GM23338 (cell line): Measurements from ENCODE around the gene BRINP2. TPM values are rescaled to one million over a fixed set of nuclear protein-coding genes. Genes with fewer than 3 reads are reported as not detected.

Experiments used
- ATAC-seq: fragments of 200-7000 bp; cut with Tn5 transposase; 3 replicates; pipeline ENCODE4 v1.9.1; 2020
- DNase-seq: peaks from one replicate; pipeline ENCODE4 v3.0.0-alpha.2; 2015; ENCODE audit warnings: low spot score
- H2AFZ ChIP-seq: fragments of 200-600 bp; sonication (generic); 2 replicates; pipeline ENCODE4 v1.8.0; 2016; ENCODE audit warnings: antibody characterized with exemption, mild to moderate bottlenecking, moderate library complexity
- H3F3A ChIP-seq: fragments of 200-600 bp; sonication (generic); replicated peaks from 2 replicates; pipeline ENCODE4 v1.8.0; 2017; ENCODE audit warnings: antibody characterized with exemption, mixed run types, low read depth
- H3K27ac ChIP-seq: fragments of 200-600 bp; sonication (generic); 2 replicates; pipeline ENCODE4 v1.6.1; 2016; ENCODE audit warnings: low read depth
- H3K27me3 ChIP-seq: fragments of 200-600 bp; sonication (generic); 2 replicates; pipeline ENCODE4 v1.8.0; 2016; ENCODE audit warnings: mild to moderate bottlenecking, mixed run types, moderate library complexity; ENCODE audit not compliant: insufficient read depth
- H3K36me3 ChIP-seq: fragments of 200-600 bp; sonication (generic); 2 replicates; pipeline ENCODE4 v1.8.0; 2016; ENCODE audit warnings: mild to moderate bottlenecking; ENCODE audit not compliant: insufficient read depth
- H3K4me1 ChIP-seq: fragments of 200-600 bp; sonication (generic); 2 replicates; pipeline ENCODE4 v1.8.0; 2016; ENCODE audit warnings: mild to moderate bottlenecking, moderate library complexity; ENCODE audit not compliant: insufficient read depth
- H3K4me2 ChIP-seq: fragments of 200-600 bp; sonication (generic); 2 replicates; pipeline ENCODE4 v1.7.1; 2017; ENCODE audit warnings: mixed run types
- H3K4me3 ChIP-seq: fragments of 200-600 bp; sonication (generic); 2 replicates; pipeline ENCODE4 v1.6.1; 2016; ENCODE audit warnings: mixed run types
- H3K79me2 ChIP-seq: fragments of 200-600 bp; sonication (generic); replicated peaks from 2 replicates; pipeline ENCODE4 v1.8.0; 2017; ENCODE audit warnings: mild to moderate bottlenecking; ENCODE audit not compliant: insufficient read depth
- H3K9me2 ChIP-seq: fragments of 200-600 bp; sonication (generic); 2 replicates; pipeline ENCODE4 v1.8.0; 2017; ENCODE audit not compliant: insufficient read depth
- H4K20me1 ChIP-seq: fragments of 200-600 bp; sonication (generic); replicated peaks from 2 replicates; pipeline ENCODE4 v1.8.0; 2017; ENCODE audit warnings: mild to moderate bottlenecking; ENCODE audit not compliant: insufficient read depth
- H3K27ac Mint-ChIP-seq: 2 replicates; pipeline ENCODE4 v1.8.0; 2020; ENCODE audit warnings: inconsistent platforms, mild to moderate bottlenecking, moderate library complexity, mixed read lengths
- H3K27me3 Mint-ChIP-seq: 3 replicates; pipeline ENCODE4 v1.8.0; 2022; ENCODE audit warnings: low read depth, mild to moderate bottlenecking, moderate library complexity, mixed read lengths, inconsistent platforms; ENCODE audit not compliant: insufficient read depth, poor library complexity
- H3K36me3 Mint-ChIP-seq: 3 replicates; pipeline ENCODE4 v1.8.0; 2021; ENCODE audit warnings: low read depth, mild to moderate bottlenecking, inconsistent platforms, moderate library complexity, mixed read lengths
- H3K4me1 Mint-ChIP-seq: 3 replicates; pipeline ENCODE4 v1.8.0; 2020; ENCODE audit warnings: mild to moderate bottlenecking, inconsistent platforms, mixed read lengths
- H3K4me3 Mint-ChIP-seq: 3 replicates; pipeline ENCODE4 v1.8.0; 2021; ENCODE audit warnings: moderate library complexity, mild to moderate bottlenecking, inconsistent platforms, mixed read lengths
- H3K9me3 Mint-ChIP-seq: 3 replicates; pipeline ENCODE4 v1.8.0; 2020; ENCODE audit warnings: moderate library complexity, mild to moderate bottlenecking, inconsistent platforms, mixed read lengths
- CREB1 ChIP-seq: fragments of 250-450 bp; sonication (Bioruptor Pico); IDR thresholded peaks from 2 replicates; pipeline ENCODE4 v1.5.0; 2020; ENCODE audit warnings: low read depth, mild to moderate bottlenecking, moderate library complexity
- CTCF ChIP-seq, 2 experiments: fragments of 200-600 bp in 1 of 2; sonication (generic) in 1 of 2; conservative IDR thresholded peaks; 2 replicates each; pipeline versions ENCODE4 v1.5.1 to v1.6.1; 2016 to 2017; ENCODE audit warnings: antibody characterized with exemption in 2 of 2, low read depth in 2 of 2, mild to moderate bottlenecking in 2 of 2, moderate library complexity in 1 of 2
- ETS1 ChIP-seq: IDR thresholded peaks from 2 replicates; pipeline ENCODE4 v1.6.1; 2016; ENCODE audit warnings: antibody characterized with exemption
- EZH2 ChIP-seq: fragments of 200-600 bp; sonication (generic); IDR thresholded peaks from one replicate; pipeline ENCODE4 v1.8.0; 2017; ENCODE audit warnings: antibody characterized with exemption, mild to moderate bottlenecking, low read depth; ENCODE audit not compliant: unreplicated experiment
- EZH2phosphoT487 ChIP-seq: fragments of 200-600 bp; sonication (generic); IDR thresholded peaks from one replicate; pipeline ENCODE4 v1.8.1; 2018; ENCODE audit warnings: antibody characterized with exemption; ENCODE audit not compliant: unreplicated experiment
- JUNB ChIP-seq: IDR thresholded peaks from one replicate; pipeline ENCODE4 v1.6.1; 2016; ENCODE audit warnings: antibody characterized with exemption; ENCODE audit not compliant: unreplicated experiment
- NANOG ChIP-seq: IDR thresholded peaks from 2 replicates; pipeline ENCODE4 v1.6.1; 2016; ENCODE audit warnings: antibody characterized with exemption, borderline replicate concordance
- POLR2AphosphoS5 ChIP-seq: IDR thresholded peaks from 2 replicates; pipeline ENCODE4 v1.6.1; 2016; ENCODE audit warnings: antibody characterized with exemption, low read depth
- REST ChIP-seq: IDR thresholded peaks from one replicate; pipeline ENCODE4 v1.6.1; 2018; ENCODE audit warnings: antibody characterized with exemption; ENCODE audit not compliant: unreplicated experiment
- STAT1 ChIP-seq: IDR thresholded peaks from one replicate; pipeline ENCODE4 v1.6.1; 2016; ENCODE audit warnings: antibody characterized with exemption; ENCODE audit not compliant: unreplicated experiment
- ZNF114 ChIP-seq: fragments of 250-450 bp; sonication (Bioruptor Pico); IDR thresholded peaks from 2 replicates; pipeline ENCODE4 v1.5.0; 2020; ENCODE audit warnings: mild to moderate bottlenecking, moderate library complexity
- ZNF331 ChIP-seq: fragments of 250-450 bp; sonication (Bioruptor Pico); IDR thresholded peaks from 2 replicates; pipeline ENCODE4 v1.5.0; 2020; ENCODE audit warnings: low read depth, mild to moderate bottlenecking, moderate library complexity
- ZNF462 ChIP-seq: fragments of 250-450 bp; sonication (Bioruptor Pico); IDR thresholded peaks from 2 replicates; pipeline ENCODE4 v1.5.0; 2020; ENCODE audit warnings: mild to moderate bottlenecking, moderate library complexity
- polyA plus RNA-seq: library from polyadenylated mRNA; unstranded; fragments of >200 nt; fragmentation: Nextera tagmentation; extraction: Ambion mirVana; gene quantifications from 2 replicates; pipeline ENCODE4 v1.2.1, GENCODE V29; 2016
- total RNA-seq: library from RNA; depleted of rRNA; stranded (reverse); fragments of >200 nt; shearing (Covaris generic); gene quantifications from 2 replicates; pipeline ENCODE4 v1.2.3, GENCODE V29; 2014

BRINP2 gene
- total and polyA plus RNA-seq, 2 experiments from 2014 or later = 0.10 to 0.52 TPM

GRCh38 chr1:177248258-177248657 lies 77.5 kb downstream of the BRINP2 start:
- Histone ChIP-seq H3F3A (no peaks in the 10 kb centered on the region), H3K27me3 (no peaks in the 10 kb centered on the region), H3K79me2 (no peaks in the 10 kb centered on the region), H3K4me2 (no peak overlapping the region), H4K20me1 (no peaks in the 10 kb centered on the region), H3K4me1 (no peaks in the 10 kb centered on the region; the same call in 1 of the 2 replicates), H3K36me3 (no peaks in the 10 kb centered on the region), H3K27ac (no peak overlapping the region), H3K9me2 (no peaks in the 10 kb centered on the region), H2AFZ (no peak overlapping the region), H3K4me3 (no peak overlapping the region)
- Mint-ChIP-seq H3K4me1 (peaks cover 7% of the 10 kb centered on the region; the same call in 2 of the 3 replicates), H3K27me3 (peaks cover 2% of the 10 kb centered on the region), H3K4me3 (no peak overlapping the region), H3K27ac (no peak overlapping the region), H3K9me3 (no peaks in the 10 kb centered on the region), H3K36me3 (no peaks in the 10 kb centered on the region)
- no peak for DNase-seq
- TF ChIP-seq ZNF114 (no peak), NANOG (no peak), EZH2phosphoT487 (no peak), ETS1 (no peak), JUNB (no peak), REST (no peak), ZNF462 (CRISPR knock-in tag) (no peak), CTCF (conservative IDR thresholded peaks at IDR 0.05; ENCODE audit: low read depth in 2 of 2) (no peak), STAT1 (no peak), EZH2 (no peak), POLR2AphosphoS5 (no peak), CREB1 (CRISPR knock-in tag) (no peak), ZNF331 (no peak)
- ATAC-seq = no peak
